Fibroblast of lung (primary cell): ENCODE results near the gene CHST10.

ENCODE experiments used
- CTCF ChIP-seq, 2 donors: IDR thresholded peaks in 1 of 2; conservative IDR thresholded peaks in 1 of 2; 1 replicate in 1 of 2; 2 replicates in 1 of 2; pipeline ENCODE4 v1.5.1; 2011 to 2012; ENCODE audit warnings: low read length in 2 of 2, control low read depth in 1 of 2, inconsistent platforms in 1 of 2, low read depth in 1 of 2, mild to moderate bottlenecking in 1 of 2
- EZH2 ChIP-seq: IDR thresholded peaks from 2 replicates; pipeline ENCODE4 v1.5.1; 2012; ENCODE audit warnings: low read length, control low read depth, mild to moderate bottlenecking; ENCODE audit errors: missing control alignments

DNA sequence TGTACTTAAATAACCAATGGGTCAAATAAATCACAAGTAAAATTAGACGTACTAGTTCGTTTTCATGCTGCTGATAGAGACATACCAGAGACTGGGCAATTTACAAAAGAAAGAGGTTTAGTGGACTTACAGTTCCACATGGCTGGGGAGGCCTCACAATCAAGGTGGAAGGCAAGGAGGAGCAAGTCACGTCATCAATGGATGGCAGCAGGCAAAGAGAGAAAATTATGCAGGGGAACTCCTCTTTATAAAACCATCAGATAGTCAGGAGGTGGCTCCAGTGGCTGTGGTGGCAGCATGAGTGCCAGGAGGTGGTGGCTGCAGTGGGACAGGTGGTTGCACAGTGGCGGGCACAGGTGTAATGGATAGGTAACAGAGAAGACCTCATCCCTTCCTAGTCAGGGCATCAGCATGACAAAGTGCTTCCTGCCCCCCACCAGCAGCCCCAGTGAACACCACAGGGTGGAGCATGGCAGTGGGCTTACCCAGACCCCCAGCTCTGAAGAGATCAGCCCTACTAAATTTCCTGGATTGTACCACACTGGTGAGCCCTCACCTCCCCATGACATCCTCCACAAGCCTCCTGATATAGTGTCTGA, 6.9 kb upstream of the CHST10 start:
- TF ChIP-seq CTCF (conservative IDR thresholded peaks at IDR 0.05 in 1 of 2, IDR thresholded peaks at IDR 0.05 in 1 of 2; ENCODE audit: low read depth in 1 of 2, low read length in 2 of 2) (no peak), EZH2 (no peak)
